ENCODE measurements around the gene PSMD8. TPM values are rescaled to one million over a fixed set of nuclear protein-coding genes. Genes with fewer than 3 reads are reported as not detected.
A peak's percentile ranks its signal among the peaks of the same experiment; 100 is the strongest.

Gene PSMD8
- total RNA-seq, 1 donor from 2014 or later: 134 TPM

- peak; percentile 37 for DNase-seq
Observed at GRCh38 chr19:38433268-38433733, 58.9 kb downstream of the PSMD8 start, which contains the start of gene RYR1. TSS of gene RYR1 (plus strand) at chr19:38433691. CDS start at chr19:38433830, 139 bp downstream.

More at GRCh38 chr19:38433268-38433733, 58.9 kb downstream of the PSMD8 start, which contains the start of gene RYR1:
- intact Hi-C loops (cut with micrococcal nuclease): no loop called here
- ChIA-PET CTCF (no interaction called here), POLR2A (no interaction called here)
- Mint-ChIP-seq H3K27ac (no peak within 1 kb of the TSS), H3K27me3 (peaks cover 14% of the 10 kb centered on the region), H3K4me1 (peaks cover 21% of the 10 kb centered on the region), H3K4me3 (peak within 1 kb of the TSS; percentile 45), H3K9me3 (no peaks in the 10 kb centered on the region), H3K36me3 (ENCODE audit: low read depth) (no peaks in the 10 kb centered on the region)
- TF ChIP-seq CTCF (IDR thresholded peaks at IDR 0.05): no peak
- ATAC-seq (ENCODE audit: low read depth): peak; percentile 91

Other genes with a start within 250 kb of the PSMD8 start
- gene DPF1, start 150.3 kb upstream of the PSMD8 start, total RNA-seq: not detected in 2 replicates
- gene PPP1R14A, start 118.2 kb upstream of the PSMD8 start, total RNA-seq: 17.2 and 17.4 TPM in 2 replicates
- 70.3 and 73.4 TPM in 2 replicates for gene SPINT2, start 110.0 kb upstream of the PSMD8 start, total RNA-seq
- gene C19orf33, start 70.3 kb upstream of the PSMD8 start, total RNA-seq: 0.58 TPM in 1 of 2 replicates, not detected in the other
- gene YIF1B, start 58.6 kb upstream of the PSMD8 start, total RNA-seq: 28.7 and 30.1 TPM in 2 replicates
- 3.2 and 4.7 TPM in 2 replicates for gene KCNK6, start 54.7 kb upstream of the PSMD8 start, total RNA-seq
- gene CATSPERG, start 38.7 kb upstream of the PSMD8 start, total RNA-seq: 11.8 and 22.8 TPM in 2 replicates
- gene GGN, start 13.5 kb downstream of the PSMD8 start, total RNA-seq: 0.22 and 1.2 TPM in 2 replicates
- gene SPRED3, start 14.1 kb downstream of the PSMD8 start, total RNA-seq: 0.44 and 2.4 TPM in 2 replicates
- gene FAM98C, start 28.5 kb downstream of the PSMD8 start, total RNA-seq: 38.3 and 40.0 TPM in 2 replicates
- gene RASGRP4, start 51.6 kb downstream of the PSMD8 start, total RNA-seq: 3.2 and 3.6 TPM in 2 replicates
- gene RYR1, start 59.1 kb downstream of the PSMD8 start, total RNA-seq: 4.1 and 5.1 TPM in 2 replicates
- gene MAP4K1, start 243.4 kb downstream of the PSMD8 start, total RNA-seq: 379 and 388 TPM in 2 replicates
- 344 and 385 TPM in 2 replicates for gene EIF3K, start 244.6 kb downstream of the PSMD8 start, total RNA-seq